Activated CD4-positive, CD25-positive, alpha-beta regulatory T cell (primary cell): ENCODE data around the gene TAAR2.
"Not testable (repeated sequence)": the region's sequence is repeated elsewhere in the genome, so short reads cannot be mapped to it uniquely, and the experiment has no call there.

Source experiments
- DNase-seq, 4 experiments: peaks; one replicate each; lab custom pipeline; 2025; lab: John Stamatoyannopoulos, UW

The TAAR2 gene

DNA sequence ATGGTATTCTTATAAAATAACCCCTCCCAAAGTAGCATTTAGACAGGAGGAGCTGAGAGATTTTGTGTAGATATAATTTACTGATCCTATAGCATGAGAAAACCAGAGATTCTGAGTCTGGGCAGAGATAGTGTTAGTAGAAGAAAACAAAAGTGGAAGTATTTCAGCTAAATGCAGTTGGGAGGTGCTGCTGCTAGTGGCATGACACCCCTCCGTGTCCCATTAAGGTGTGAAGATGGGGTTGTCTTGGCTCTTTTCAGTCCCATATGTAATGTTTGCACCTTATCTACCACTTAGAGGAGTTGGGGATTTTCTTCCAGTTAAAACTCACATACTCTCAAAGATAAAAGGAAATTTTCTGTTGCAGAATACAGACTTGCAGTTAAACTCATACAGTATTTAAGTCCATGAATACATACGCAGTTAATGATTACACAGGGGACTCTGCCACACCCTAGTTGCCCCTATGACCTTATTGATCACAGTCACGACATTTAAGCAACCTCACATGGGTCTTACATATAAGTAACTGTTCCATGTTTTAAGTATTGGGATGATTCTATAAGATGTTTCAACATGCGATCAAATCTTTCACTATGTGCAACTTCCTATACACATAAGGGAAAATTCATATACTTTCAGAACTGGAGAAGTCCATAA is 11.5 kb downstream of the TAAR2 start:
- no peak for DNase-seq

DNA sequence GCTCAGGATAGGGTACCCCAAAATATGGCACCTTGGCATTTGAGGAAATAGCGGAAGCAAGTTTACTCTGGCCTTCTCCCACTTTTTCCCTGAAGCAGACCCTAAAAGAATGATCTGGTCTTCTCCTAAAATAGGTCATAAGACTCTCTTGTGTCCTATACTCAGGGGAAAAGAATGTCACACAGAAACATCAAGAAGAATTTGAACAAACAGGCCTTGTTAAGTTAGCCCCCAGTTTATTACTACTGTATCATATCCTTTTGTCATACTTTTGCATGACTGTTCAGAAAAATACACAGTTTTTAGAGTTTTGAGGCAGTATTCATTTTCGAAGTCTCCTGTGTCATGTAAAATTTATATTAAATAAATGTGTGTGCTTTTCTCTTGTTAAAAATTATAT is 12.5 kb downstream of the TAAR2 start:
- DNase-seq: no peak

DNA sequence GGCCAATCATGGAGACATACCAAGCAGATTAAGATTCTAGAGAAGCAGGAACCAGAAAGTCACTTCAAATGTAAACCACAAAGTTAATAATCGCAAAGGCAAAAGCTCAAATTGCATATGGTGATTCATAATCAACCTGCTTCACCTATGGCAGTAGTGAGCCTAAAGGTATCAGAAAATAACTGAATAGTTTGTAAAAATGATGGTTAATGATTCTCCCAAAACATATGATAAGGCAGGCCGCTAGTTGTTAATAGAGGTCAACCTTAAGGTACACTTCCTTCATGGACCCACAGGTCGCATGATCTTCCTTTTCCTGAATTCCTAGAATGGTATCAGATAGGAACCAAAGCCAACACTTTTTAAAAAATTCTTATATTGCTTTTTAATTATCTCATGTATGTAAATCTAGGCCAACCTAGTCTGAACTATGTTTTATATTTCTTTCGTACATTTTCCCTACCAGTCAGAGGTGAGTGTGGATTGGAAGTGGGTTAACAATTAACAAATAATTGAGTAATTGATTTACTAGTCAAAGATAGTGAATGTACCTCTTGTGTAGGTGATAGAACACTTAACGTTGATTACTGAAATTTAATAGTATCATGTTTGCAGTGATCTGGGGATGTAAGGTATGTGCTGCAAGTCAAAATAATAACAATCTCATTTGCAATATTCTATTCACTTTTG is 16.4 kb downstream of the TAAR2 start:
- DNase-seq: no peak

DNA sequence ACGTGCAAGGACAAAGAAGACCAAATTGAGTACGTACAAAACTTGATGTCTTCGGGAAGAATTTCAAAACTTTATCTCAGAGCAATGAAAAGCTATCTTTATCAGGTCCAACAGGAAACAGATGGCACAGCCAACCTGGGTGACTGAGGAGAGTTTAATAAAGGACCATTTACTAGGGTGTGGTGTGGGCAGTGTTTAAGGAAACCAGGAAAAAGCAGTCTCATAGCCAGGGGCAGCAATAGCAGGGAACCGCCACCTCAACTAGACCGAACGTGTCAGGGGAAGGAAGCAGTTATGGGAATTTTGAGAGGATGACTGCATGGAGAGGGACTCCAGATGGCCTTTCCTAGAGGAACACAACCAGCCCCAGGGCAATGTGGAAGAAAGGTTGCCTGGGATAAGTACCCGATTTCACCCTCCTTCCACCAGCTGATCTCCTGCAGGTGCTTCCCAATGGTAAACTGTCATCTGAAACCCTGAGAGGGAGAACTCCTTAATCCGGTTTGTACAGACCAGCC is 19.4 kb downstream of the TAAR2 start:
- DNase-seq: no peak

DNA sequence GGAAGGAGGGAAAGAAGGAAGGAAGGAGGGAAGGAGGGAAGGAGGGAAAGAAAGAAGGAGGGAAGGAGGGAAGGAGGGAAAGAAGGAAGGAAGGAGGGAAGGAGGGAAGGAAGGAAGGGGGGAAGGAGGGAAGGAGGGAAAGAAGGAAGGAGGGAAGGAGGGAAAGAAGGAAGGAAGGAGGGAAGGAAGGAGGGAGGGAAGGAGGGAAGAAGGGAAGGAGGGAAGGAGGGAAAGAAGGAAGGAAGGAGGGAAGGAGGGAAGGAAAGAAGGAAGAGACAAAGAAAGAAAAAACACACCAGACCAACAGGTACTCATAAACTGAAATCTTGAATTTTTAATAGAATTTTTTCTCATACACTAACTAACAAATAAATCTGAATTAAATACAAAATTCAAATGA is 23.2 kb downstream of the TAAR2 start:
- DNase-seq: not testable (repeated sequence)

DNA sequence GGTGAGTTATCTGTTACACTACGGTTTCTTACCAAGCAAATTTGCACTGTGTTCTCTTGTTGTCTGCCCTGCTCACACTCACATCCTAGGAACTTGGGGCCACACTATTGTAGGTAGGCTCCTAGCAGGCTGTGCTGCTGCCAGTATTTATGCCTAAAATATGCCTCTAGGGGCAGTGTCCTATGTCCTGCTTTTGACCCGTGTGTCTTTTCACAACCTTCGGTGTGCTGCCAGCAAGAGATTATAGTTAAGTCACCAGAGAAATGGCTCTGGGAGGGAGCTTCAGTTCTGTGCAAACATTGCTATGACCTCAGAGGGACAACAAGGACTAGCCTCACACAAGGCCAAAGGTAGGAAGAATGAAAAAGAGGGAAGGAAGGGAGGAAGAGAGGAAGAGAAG is 25.6 kb downstream of the TAAR2 start:
- DNase-seq: no peak

DNA sequence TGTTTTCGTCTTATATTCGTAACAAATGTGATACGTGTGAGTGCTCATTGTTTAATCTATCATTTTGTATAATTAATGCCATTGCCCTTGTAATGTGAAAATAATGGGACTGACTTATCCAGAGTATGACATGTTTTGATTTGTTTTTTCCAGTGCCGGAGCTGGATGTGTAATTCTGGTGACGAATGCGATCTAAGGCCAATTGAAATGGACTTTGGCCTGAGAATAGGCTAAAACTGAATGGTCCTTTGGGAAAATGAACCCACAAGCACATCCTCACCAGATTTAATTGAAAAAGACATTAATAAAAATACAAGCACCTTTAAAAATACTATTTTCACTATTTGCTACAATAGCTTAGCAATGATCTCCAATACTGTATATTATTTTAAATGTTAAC is 27.9 kb downstream of the TAAR2 start:
- no peak for DNase-seq

DNA sequence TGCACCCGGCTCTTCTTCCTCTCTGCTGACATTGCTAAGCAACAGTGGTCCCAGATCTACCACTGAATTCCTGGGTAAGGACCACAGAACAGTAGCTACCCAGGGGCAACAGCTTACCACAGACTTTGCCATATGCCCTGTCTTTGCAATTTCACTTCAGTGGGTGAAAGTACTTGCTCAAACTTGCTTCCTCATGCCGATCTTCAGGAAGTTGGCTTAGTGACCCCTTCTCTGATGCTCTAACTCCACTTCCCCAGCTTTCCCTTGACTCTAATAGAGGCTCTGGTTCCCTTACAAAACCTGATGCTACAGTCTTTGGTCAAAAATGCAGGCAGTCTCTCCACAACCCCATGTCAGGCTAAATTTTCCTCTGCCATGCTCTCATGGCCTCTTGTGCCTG is 31.2 kb downstream of the TAAR2 start:
- DNase-seq: no peak

DNA sequence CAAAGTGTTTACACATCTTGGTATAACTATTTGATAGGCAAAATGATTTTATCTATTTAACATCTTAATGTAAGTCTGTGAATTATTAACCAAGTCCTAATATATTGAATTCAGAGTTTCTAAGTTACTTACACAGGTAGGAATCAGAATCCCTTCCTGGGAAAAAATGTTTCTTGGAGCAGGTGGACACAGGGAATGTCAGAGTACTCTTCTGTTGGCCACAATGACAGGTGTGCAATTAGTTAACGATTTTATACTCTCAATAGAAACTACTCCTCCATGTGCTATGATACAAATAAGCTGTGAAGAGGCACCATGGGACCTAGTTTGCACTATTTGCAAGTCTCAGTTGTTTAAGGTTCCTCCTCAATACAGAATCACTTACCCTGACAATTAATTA is 33.7 kb downstream of the TAAR2 start:
- no peak for DNase-seq

DNA sequence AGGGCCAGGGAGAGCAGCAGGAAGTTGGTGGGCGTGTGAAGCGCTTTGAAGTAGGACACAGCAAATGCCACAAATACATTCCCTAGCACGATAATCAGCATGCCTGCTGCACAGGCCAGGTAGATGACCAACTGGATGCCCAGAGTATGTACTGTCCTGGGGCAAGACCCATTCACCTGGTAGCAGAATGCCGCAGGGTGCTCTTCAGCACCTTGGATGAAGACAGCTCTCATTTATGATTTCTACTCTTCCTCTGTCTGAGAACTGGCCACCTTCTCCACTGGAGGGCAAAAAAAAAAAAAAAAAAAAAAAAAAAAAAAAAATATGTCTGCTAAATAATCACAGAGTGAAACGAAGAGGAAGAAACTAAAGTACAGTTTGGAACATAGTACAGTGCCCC is 34.6 kb downstream of the TAAR2 start, which contains the start of gene TAAR5:
TSS of gene TAAR5 (minus strand) at position 288 of the 400 bp plus-strand sequence. CDS start at position 233, 55 bp downstream.
- DNase-seq: no peak

DNA sequence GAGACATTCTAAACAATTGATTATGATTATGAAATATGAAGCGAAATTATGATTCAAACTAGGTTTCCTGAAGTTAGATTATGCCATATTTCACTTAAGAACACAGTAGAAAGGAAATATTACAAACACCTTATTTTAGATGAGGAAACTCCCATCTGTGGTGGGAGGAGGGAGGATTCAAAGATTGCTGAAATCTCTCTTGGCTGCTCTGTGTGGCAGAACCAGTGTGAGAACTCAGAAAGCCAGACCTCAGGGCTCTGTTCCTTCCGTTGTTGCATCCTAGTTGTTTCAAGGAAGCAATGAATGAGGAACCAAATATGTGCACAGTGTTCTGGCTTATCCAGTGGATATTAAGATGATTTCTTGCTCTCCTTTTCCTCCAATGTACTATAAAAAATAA is 36.7 kb downstream of the TAAR2 start:
- DNase-seq: no peak

DNA sequence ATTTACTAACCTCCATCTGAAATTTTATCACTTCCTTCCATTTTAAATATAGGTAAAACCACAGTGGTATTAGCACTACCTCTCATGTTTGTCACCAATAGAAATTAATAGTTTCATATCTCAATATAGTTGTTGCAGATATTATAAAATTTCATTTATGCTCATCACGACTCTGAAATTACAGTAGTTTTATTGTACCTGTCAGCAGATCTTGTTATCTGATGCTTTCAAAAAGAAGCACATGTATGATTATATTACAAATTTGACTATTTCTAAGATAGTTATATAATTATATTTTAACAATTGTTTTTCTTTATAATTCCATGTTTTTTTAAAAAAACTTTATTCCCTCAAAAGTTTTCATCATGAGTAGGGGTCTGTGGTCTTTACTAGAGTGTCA is 39.4 kb downstream of the TAAR2 start:
- DNase-seq: no peak

DNA sequence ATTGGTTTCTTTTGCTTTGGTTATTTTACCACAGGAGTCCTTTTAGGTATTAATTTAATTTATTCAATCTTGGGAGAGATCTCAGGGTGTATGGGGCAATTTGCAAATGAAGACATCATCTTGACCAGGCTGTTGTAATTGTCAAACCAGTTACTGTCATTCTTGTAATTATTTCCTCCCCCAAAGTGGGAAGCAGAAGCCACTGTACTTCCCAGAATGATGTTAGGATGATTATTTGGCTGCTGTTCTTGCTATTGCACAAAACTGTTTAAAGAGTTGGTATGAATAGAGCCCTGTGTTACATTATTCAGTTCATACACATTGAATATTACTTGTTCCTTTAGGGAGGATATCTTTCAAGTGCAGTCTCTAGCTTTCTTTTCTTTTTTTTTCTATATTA is 52.3 kb downstream of the TAAR2 start:
- no peak for DNase-seq

DNA sequence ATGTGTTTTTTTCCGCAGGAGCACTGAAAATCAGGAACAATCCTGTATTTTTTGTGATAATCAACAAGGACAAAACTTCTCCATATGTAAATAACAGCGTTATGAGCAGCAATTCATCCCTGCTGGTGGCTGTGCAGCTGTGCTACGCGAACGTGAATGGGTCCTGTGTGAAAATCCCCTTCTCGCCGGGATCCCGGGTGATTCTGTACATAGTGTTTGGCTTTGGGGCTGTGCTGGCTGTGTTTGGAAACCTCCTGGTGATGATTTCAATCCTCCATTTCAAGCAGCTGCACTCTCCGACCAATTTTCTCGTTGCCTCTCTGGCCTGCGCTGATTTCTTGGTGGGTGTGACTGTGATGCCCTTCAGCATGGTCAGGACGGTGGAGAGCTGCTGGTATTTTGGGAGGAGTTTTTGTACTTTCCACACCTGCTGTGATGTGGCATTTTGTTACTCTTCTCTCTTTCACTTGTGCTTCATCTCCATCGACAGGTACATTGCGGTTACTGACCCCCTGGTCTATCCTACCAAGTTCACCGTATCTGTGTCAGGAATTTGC is 53.8 kb downstream of the TAAR2 start, which contains the start of gene TAAR6:
TSS of gene TAAR6 (plus strand) at position 102 of the 557 bp plus-strand sequence. CDS start at position 102, 0 bp downstream.
- no peak for DNase-seq

DNA sequence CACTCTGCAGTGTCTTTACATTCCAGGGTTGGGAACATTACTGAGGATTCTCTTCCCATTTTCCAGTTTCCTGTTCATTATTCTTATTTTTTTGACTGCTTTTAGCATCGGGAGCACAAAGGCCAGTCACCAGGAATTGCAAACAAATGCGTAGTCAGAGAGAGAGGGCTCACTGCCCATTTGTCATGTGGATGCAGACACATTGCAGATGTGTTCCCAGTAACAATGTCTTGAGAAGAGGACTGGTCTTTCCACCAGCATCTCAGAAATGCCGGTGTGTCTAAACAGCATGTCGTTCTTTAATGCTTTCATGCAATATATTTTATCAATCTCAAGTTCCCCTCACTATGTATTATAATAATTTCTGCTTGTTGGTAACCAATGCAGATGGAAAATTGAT is 54.9 kb downstream of the TAAR2 start:
- no peak for DNase-seq

DNA sequence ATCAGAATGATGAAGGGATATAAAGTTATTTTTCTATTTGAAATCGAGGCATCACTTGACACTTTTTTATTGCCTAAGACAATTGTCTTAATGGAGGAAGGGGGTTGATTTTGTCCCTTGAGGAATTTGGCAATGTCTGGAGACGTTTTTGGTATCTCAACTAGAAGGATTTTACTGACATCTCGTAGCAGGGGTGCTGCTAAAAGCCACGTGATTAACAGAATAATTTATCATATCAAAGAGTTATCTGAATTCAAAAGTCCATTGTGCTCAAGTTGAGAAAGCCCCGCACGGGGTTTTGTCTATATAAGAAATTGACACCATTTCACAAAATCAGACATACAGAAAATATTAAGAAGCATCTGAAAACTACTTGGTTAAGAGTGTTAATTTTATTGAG is 55.5 kb downstream of the TAAR2 start:
- no peak for DNase-seq

DNA sequence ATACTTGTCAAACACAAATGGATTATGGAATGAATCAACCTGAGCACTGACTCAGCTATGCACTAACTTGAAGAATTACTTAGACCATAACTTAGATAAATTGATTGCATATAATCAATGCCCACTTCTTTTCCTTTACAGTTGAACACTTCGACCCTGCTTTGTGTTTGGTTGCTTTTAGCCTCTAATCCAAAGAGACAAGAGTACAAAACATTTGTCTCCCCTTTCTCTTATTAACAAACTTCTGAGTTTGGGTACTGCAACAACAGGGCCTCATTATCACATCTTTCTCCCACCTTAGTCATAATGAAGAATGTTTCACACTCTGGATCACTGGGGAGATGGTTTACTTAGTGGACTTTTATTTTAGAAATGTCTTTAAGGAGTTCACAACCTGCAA is 56.5 kb downstream of the TAAR2 start:
- DNase-seq: no peak
